Activated naive CD8-positive, alpha-beta T cell treated with anti-CD3 and anti-CD28 coated beads for 36 hours (primary cell): ENCODE measurements around the gene KLHL17. TPM values are rescaled to one million over a fixed set of nuclear protein-coding genes. Genes with fewer than 3 reads are reported as not detected.

Experiments
- DNase-seq: peaks from one replicate; pipeline ENCODE4 v3.0.0; 2021
- H3K27ac Mint-ChIP-seq: one replicate; pipeline ENCODE4 v1.8.0; 2022; ENCODE audit warnings: mild to moderate bottlenecking, moderate library complexity, mixed read lengths
- H3K27me3 Mint-ChIP-seq: one replicate; pipeline ENCODE4 v1.8.0; 2022; ENCODE audit warnings: mild to moderate bottlenecking, mixed read lengths
- H3K36me3 Mint-ChIP-seq: one replicate; pipeline ENCODE4 v1.8.0; 2021; ENCODE audit warnings: mild to moderate bottlenecking, mixed read lengths
- H3K4me1 Mint-ChIP-seq: one replicate; pipeline ENCODE4 v1.8.0; 2021; ENCODE audit warnings: mixed read lengths
- H3K4me3 Mint-ChIP-seq: one replicate; pipeline ENCODE4 v1.8.0; 2022; ENCODE audit warnings: mild to moderate bottlenecking, moderate library complexity, mixed read lengths
- H3K9me3 Mint-ChIP-seq: one replicate; pipeline ENCODE4 v1.8.0; 2022; ENCODE audit warnings: mixed read lengths
- total RNA-seq, 2 experiments: library from RNA; stranded (reverse); gene quantifications; one replicate each; pipeline ENCODE4 v1.2.3, GENCODE V29; 2021

The KLHL17 gene
- total RNA-seq: 10 to 100 TPM; 19.5 to 22.5 TPM

GRCh38 chr1:960363-961131 is at the start of gene KLHL17:
KLHL17 (plus strand) TSS chr1:960584; CDS start chr1:960694, 110 bp downstream.
- Mint-ChIP-seq H3K36me3 (peaks cover 14% of the 10 kb centered on the region), H3K27ac (peak within 1 kb of the TSS; percentile 72), H3K27me3 (no peaks in the 10 kb centered on the region), H3K4me1 (peaks cover 15% of the 10 kb centered on the region), H3K9me3 (no peaks in the 10 kb centered on the region), H3K4me3 (peak within 1 kb of the TSS; percentile 99)
- peak; percentile 88 for DNase-seq

GRCh38 chr1:910881-911721 is 49.3 kb upstream of the KLHL17 start:
- Mint-ChIP-seq H3K4me1 (peaks cover 3% of the 10 kb centered on the region), H3K9me3 (peaks cover 1% of the 10 kb centered on the region), H3K36me3 (no peaks in the 10 kb centered on the region), H3K27me3 (peaks cover 54% of the 10 kb centered on the region), H3K27ac (no peak overlapping the region), H3K4me3 (no peak overlapping the region)
- DNase-seq: no peak

- Mint-ChIP-seq H3K4me1 (peaks cover 3% of the 10 kb centered on the region), H3K27ac (no peak overlapping the region), H3K36me3 (no peaks in the 10 kb centered on the region), H3K27me3 (peaks cover 44% of the 10 kb centered on the region), H3K4me3 (no peak overlapping the region), H3K9me3 (peaks cover 1% of the 10 kb centered on the region)
- no peak for DNase-seq
These were observed 48.3 kb upstream of the KLHL17 start for GRCh38 chr1:911875-912739.

GRCh38 chr1:912740-913301 is 47.6 kb upstream of the KLHL17 start:
- H3K9me3 Mint-ChIP-seq: peaks cover 1% of the 10 kb centered on the region
- no peak overlapping the region for H3K4me3 Mint-ChIP-seq
- H3K27ac Mint-ChIP-seq: no peak overlapping the region
- peaks cover 37% of the 10 kb centered on the region for H3K27me3 Mint-ChIP-seq
- DNase-seq: no peak
- H3K36me3 Mint-ChIP-seq: no peaks in the 10 kb centered on the region
- peaks cover 3% of the 10 kb centered on the region for H3K4me1 Mint-ChIP-seq

- DNase-seq: no peak
- Mint-ChIP-seq H3K4me1 (peaks cover 3% of the 10 kb centered on the region), H3K27me3 (peaks cover 32% of the 10 kb centered on the region), H3K9me3 (no peaks in the 10 kb centered on the region), H3K4me3 (no peak overlapping the region), H3K36me3 (no peaks in the 10 kb centered on the region), H3K27ac (no peak overlapping the region)
These were observed 46.8 kb upstream of the KLHL17 start for GRCh38 chr1:913491-914130.

GRCh38 chr1:914131-914890 is 46.1 kb upstream of the KLHL17 start:
- no peak overlapping the region for H3K27ac Mint-ChIP-seq
- H3K4me3 Mint-ChIP-seq: no peak overlapping the region
- no peaks in the 10 kb centered on the region for H3K9me3 Mint-ChIP-seq
- peaks cover 37% of the 10 kb centered on the region for H3K27me3 Mint-ChIP-seq
- peaks cover 3% of the 10 kb centered on the region for H3K4me1 Mint-ChIP-seq
- DNase-seq: no peak
- no peaks in the 10 kb centered on the region for H3K36me3 Mint-ChIP-seq

GRCh38 chr1:914891-915280 is 45.5 kb upstream of the KLHL17 start:
- H3K4me3 Mint-ChIP-seq: no peak overlapping the region
- DNase-seq: no peak

GRCh38 chr1:915295-916172 is 44.9 kb upstream of the KLHL17 start:
- no peak overlapping the region for H3K27ac Mint-ChIP-seq
- H3K36me3 Mint-ChIP-seq: no peaks in the 10 kb centered on the region
- no peaks in the 10 kb centered on the region for H3K9me3 Mint-ChIP-seq
- DNase-seq: no peak
- no peak overlapping the region for H3K4me3 Mint-ChIP-seq
- H3K27me3 Mint-ChIP-seq: peaks cover 40% of the 10 kb centered on the region
- H3K4me1 Mint-ChIP-seq: peaks cover 5% of the 10 kb centered on the region

More at GRCh38 chr1:914891-915280, 45.5 kb upstream of the KLHL17 start:
- H3K4me1 Mint-ChIP-seq: peaks cover 3% of the 10 kb centered on the region
- no peaks in the 10 kb centered on the region for H3K9me3 Mint-ChIP-seq
- H3K27ac Mint-ChIP-seq: no peak overlapping the region
- H3K27me3 Mint-ChIP-seq: peaks cover 37% of the 10 kb centered on the region
- H3K36me3 Mint-ChIP-seq: no peaks in the 10 kb centered on the region

GRCh38 chr1:916173-917075 is 44.0 kb upstream of the KLHL17 start:
- no peak overlapping the region for H3K4me3 Mint-ChIP-seq
- H3K4me1 Mint-ChIP-seq: peaks cover 5% of the 10 kb centered on the region
- no peaks in the 10 kb centered on the region for H3K36me3 Mint-ChIP-seq
- H3K27ac Mint-ChIP-seq: no peak overlapping the region
- H3K27me3 Mint-ChIP-seq: peaks cover 38% of the 10 kb centered on the region
- H3K9me3 Mint-ChIP-seq: no peaks in the 10 kb centered on the region
- peak; percentile 1 for DNase-seq

GRCh38 chr1:917076-917459 is 43.3 kb upstream of the KLHL17 start:
- H3K27ac Mint-ChIP-seq: no peak overlapping the region
- H3K4me1 Mint-ChIP-seq: peaks cover 5% of the 10 kb centered on the region
- no peak overlapping the region for H3K4me3 Mint-ChIP-seq
- H3K9me3 Mint-ChIP-seq: no peaks in the 10 kb centered on the region
- H3K36me3 Mint-ChIP-seq: no peaks in the 10 kb centered on the region
- peaks cover 38% of the 10 kb centered on the region for H3K27me3 Mint-ChIP-seq
- DNase-seq: no peak

GRCh38 chr1:917466-918091 is 42.8 kb upstream of the KLHL17 start:
- Mint-ChIP-seq H3K4me3 (no peak overlapping the region), H3K9me3 (no peaks in the 10 kb centered on the region), H3K27me3 (peaks cover 38% of the 10 kb centered on the region), H3K36me3 (no peaks in the 10 kb centered on the region), H3K4me1 (peaks cover 5% of the 10 kb centered on the region), H3K27ac (no peak overlapping the region)
- peak; percentile 0 for DNase-seq

- no peaks in the 10 kb centered on the region for H3K9me3 Mint-ChIP-seq
- H3K36me3 Mint-ChIP-seq: no peaks in the 10 kb centered on the region
- H3K4me3 Mint-ChIP-seq: no peak overlapping the region
- peaks cover 9% of the 10 kb centered on the region for H3K4me1 Mint-ChIP-seq
- no peak overlapping the region for H3K27ac Mint-ChIP-seq
- peaks cover 39% of the 10 kb centered on the region for H3K27me3 Mint-ChIP-seq
- no peak for DNase-seq
These were observed 42.0 kb upstream of the KLHL17 start for GRCh38 chr1:918353-918752.
